ENCODE measurements around the gene COBL.

DNA sequence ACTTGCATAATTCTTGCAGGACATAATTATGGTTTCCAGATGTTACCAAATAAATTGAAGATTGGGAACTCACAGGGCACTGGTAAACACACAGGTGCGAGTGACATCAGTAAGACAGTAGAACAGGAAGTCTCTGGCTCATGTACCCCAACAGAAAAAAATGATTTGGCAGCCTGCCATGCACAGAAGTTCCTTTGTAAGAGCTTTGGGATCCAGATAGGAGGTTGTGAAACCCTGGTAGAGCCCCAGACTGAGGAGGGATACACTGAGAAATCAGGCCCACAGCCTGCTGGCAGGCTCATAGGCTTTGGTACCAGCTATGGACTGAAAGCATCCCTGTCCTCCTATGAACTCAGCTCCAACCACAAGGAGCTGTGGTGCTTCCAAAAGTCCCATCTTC is 118.0 kb downstream of the COBL start:
- TF ChIP-seq CTCF (IDR thresholded peaks at IDR 0.05) (no peak), EZH2 (IDR thresholded peaks at IDR 0.05) (no peak), EZH2phosphoT487 (IDR thresholded peaks at IDR 0.05) (no peak)
